ENCODE data around the gene CRTC1. TPM values are rescaled to one million over a fixed set of nuclear protein-coding genes. Genes with fewer than 3 reads are reported as not detected.

The CRTC1 gene
- total RNA-seq, 1 donor from 2014 or later, result 17.5 TPM

GRCh38 chr19:18772620-18773587 is 89.4 kb downstream of the CRTC1 start:
- DNase-seq (ENCODE audit: low spot score) (no peak), ATAC-seq (no peak)
- intact Hi-C loops (cut with DNase I), result no loop called here

GRCh38 chr19:18773682-18774081 is 90.2 kb downstream of the CRTC1 start:
- DNase-seq (ENCODE audit: low spot score) (no peak), ATAC-seq (no peak)
- intact Hi-C loops (cut with DNase I), result no loop called here

GRCh38 chr19:18774107-18774506 is 90.6 kb downstream of the CRTC1 start:
- intact Hi-C loops (cut with DNase I), result no loop called here
- no peak for DNase-seq (ENCODE audit: low spot score)
- ATAC-seq, result no peak

DNA sequence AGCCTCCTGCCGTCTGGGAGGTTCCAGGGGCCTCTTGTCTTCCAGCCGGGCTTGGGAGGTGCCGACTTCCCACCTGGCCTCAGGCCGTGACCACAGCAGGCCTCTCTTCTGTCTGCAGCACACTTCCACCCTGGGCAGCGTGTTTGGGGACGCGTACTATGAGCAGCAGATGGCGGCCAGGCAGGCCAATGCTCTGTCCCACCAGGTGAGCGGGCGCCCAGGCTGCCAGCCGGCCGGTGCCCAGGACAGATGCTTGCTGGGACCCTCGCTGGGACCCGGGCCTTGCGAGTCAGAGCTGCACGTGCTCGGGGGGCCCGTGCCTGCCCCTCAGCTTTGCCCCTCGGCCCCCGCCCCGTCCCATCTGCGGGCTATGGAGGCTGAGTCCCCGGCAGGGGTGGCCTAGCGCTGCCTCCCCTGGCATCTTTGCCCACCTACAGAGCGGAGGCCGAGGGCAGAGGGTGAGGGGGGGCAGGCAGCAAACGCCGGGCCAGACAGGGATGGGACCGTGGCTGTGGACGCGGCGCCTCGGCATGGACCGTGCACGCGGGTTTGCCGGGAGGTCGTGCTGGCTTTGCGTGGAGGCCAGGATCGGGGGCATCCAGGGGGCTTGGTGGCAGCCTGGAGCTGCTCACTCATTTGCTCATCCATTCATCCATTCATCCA is 91.4 kb downstream of the CRTC1 start:
- no peak for ATAC-seq
- intact Hi-C loops (cut with DNase I), result no loop called here
- no peak for DNase-seq (ENCODE audit: low spot score)

- intact Hi-C loops (cut with DNase I), result no loop called here
- DNase-seq (ENCODE audit: low spot score) (no peak), ATAC-seq (no peak)
Observed at GRCh38 chr19:18775586-18776287, 92.3 kb downstream of the CRTC1 start.

DNA sequence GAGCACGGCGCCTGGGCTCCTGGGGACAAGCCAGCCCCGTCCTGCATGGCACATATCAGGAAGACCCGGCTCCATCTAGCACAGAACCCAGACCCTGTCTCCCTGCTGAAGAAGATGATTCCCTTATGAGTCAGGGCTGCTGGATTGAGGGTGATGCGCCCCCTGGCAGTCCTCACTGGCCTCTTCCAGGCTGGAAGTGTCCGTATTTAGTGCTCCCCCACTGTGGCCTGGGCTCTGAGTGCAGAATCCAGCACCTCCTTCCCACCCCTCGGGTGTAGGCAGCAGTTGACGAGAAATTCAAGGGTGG is 92.8 kb downstream of the CRTC1 start:
- DNase-seq (ENCODE audit: low spot score) (no peak), ATAC-seq (no peak)
- intact Hi-C loops (cut with DNase I), result no loop called here

- ATAC-seq (peak; percentile 3), DNase-seq (ENCODE audit: low spot score) (no peak)
- intact Hi-C loops (cut with DNase I), result no loop called here
Observed at GRCh38 chr19:18776736-18777135, 93.3 kb downstream of the CRTC1 start.

- intact Hi-C loops (cut with DNase I), result no loop called here
- DNase-seq (ENCODE audit: low spot score), result no peak
- ATAC-seq, result peak; percentile 4
Observed at GRCh38 chr19:18777301-18778075, 94.0 kb downstream of the CRTC1 start.

GRCh38 chr19:18778076-18778389 is 94.6 kb downstream of the CRTC1 start:
- ATAC-seq, result no peak
- intact Hi-C loops (cut with DNase I), result no loop called here

GRCh38 chr19:18778826-18779495 is 95.5 kb downstream of the CRTC1 start:
- intact Hi-C loops (cut with DNase I), result no loop called here

More at GRCh38 chr19:18778076-18778389, 94.6 kb downstream of the CRTC1 start:
- DNase-seq (ENCODE audit: low spot score), result no peak

DNA sequence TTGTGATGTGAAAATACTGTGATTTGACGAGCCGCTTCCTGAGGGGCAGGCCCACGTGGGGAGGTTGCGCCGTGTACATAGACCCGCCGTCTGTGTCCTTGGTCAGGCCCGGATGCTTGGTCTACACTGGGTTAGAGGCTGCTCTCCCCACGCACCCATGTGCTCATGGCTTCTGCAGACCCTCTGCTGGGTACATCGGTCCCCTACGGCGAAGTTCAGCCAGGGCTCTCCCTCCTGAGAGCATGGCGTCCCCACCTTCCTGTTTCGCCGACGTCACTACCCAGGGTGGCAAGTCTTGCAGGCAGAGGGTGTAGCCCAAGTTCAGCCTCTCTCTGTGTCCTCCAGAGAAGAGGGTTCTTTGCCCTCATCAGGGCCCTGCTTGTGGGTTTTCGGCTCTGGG is 96.6 kb downstream of the CRTC1 start:
- no peak for ATAC-seq
- intact Hi-C loops (cut with DNase I), result no loop called here
- DNase-seq (ENCODE audit: low spot score), result no peak

More at GRCh38 chr19:18778826-18779495, 95.5 kb downstream of the CRTC1 start:
- no peak for ATAC-seq
- DNase-seq (ENCODE audit: low spot score), result no peak

DNA sequence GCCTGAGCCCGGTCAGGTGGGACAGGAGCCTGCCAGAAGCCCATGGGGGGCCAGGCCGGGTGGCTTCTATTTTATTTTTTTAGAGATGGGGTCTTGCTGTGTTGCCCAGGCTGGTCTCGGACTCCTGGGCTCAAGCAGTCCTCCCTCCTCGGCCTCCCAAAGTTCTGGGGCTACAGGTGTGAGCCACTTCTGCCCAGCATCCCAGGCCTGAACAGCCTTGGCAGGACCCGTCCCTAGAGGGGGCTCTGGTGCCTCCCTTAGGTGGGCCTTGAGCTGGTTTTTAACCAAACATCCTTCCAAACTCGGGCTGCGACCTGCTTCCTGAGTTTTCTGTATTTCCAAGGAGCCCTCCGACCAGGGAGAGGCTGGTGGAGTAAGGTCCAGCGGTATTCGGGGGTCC is 97.2 kb downstream of the CRTC1 start:
- intact Hi-C loops (cut with DNase I), result no loop called here
- DNase-seq (ENCODE audit: low spot score) (no peak), ATAC-seq (no peak)

DNA sequence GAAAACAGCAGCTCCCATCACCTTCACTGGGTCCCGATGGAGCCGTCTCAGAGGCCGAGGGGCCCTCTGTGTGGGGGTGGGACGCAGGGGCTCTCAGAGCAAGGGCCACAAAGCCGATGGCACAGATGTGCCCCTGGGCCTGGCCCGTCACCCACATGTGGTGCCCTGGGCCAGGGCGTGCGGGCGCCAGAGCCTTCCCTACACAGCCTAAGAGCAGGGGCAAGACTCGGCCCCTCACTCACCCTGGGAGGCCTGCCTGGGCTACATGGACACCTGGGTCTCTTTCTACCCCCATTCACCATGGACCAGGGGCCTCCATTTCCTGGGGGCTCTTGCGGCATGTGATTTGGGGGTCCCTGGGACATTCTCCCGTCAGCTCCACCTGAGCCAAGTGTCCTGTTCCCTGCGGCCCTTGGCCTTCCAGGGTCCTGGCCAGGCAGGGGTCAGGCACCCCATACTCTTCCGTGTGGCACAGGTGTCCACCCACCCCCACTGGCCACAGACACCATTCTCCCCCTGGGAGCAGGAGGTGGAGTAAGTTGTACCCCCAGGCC is 97.6 kb downstream of the CRTC1 start:
- ATAC-seq (no peak), DNase-seq (ENCODE audit: low spot score) (no peak)
- intact Hi-C loops (cut with DNase I), result no loop called here

- no peak for DNase-seq (ENCODE audit: low spot score)
- intact Hi-C loops (cut with DNase I), result no loop called here
Observed at GRCh38 chr19:18781885-18782527, 98.5 kb downstream of the CRTC1 start.

DNA sequence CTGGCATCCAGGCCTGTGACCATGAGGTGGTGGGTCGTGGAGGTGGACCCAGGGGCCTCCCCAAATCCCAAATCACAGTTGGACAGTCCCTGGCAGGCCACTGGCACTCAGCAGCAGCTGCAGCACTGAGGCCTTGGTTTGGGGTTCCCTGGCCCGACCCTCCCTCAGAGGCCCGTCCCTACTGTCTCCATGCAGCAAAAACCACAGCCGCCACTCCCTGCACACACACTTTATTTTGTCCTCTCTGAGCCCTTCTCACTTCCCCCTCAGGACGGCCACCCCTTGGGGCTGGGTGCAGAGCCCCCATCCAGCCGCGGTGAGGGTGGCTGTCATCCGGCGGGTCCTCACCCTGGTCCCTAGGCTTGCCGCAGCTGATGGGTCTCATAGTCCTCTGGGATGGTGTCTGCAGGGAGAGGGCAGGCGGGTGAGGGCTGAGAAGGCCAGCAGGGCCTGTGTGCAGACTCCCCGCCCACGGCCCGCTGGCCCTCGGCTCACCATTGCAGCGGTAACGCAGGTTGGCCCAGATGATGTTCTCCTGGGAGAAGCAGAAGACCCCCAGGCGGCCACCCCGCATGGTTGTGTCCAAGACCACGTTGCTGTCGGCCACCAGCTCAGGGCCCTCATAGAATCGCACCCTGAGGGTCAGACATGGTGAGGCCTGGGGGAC is 99.2 kb downstream of the CRTC1 start:
- intact Hi-C loops (cut with DNase I), result no loop called here
- DNase-seq (ENCODE audit: low spot score) (no peak), ATAC-seq (no peak)

More at GRCh38 chr19:18781885-18782527, 98.5 kb downstream of the CRTC1 start:
- ATAC-seq, result no peak

DNA sequence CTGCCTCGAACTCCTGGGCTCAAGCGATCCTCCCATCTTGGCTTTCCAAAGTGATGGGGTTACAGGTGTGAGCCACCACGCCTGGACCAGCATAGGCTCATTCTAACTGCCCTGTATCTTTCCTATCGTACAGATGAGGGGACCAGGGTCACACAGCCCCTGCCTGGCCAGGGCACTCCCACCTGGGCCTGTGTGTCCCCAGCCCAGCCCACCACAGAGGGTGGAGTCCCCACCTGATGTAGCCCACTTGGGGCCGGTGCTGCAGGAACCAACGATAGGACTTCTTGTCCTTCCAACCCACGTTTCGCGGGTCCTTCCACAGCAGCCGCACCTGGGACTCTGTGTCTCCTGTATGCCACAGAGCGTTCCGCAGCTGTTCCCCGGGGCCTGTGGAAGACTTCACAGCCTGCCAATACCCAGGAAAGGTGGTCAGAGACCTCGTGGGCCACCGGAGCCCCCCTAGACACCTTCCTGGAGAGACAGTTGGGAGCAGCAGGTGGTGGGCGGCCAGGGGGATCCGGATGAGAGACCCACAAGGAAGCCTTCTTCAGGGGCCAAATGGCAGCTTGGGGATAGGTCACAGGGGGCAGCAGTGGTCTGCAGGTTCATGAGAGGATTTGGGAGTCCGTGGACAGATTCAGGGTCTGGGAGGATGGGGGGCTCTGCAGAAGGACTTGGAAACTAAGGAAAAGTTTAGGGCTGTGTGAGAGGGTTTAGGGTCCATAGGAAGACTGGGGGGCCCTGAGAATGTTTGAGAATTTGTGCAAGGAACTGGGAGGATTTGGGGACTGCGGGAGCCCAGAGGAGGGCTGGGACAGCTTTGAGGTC is 100.7 kb downstream of the CRTC1 start:
- no peak for ATAC-seq
- intact Hi-C loops (cut with DNase I), result no loop called here
- no peak for DNase-seq (ENCODE audit: low spot score)

DNA sequence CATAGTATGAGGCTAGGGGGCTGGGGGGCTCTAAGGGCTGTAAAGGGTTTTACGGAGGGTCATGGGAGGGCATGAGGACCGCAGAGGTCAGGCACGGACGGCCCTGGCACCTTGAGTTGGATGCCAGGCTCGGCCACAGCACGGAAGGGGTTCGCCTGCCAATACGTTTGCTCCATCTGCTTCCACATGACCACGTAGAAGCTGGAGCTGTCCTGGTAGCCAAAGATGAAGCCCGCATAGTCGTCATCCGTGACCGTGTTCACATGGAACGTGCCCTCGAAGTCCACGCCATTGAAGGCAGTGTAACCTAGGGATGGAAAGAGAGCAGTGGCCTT is 101.3 kb downstream of the CRTC1 start:
- intact Hi-C loops (cut with DNase I), result no loop called here
- ATAC-seq (peak; percentile 18), DNase-seq (ENCODE audit: low spot score) (no peak)

All from sciatic nerve (tissue), 2 donors.